GM12891 (cell line): ENCODE data around the gene SMYD3.

ENCODE experiments used
- POLR2AphosphoS5 ChIP-seq: IDR thresholded peaks from 2 replicates; pipeline ENCODE4 v1.6.1; 2011; ENCODE audit warnings: low read depth, low read length, control low read depth
- SPI1 ChIP-seq: IDR thresholded peaks from 2 replicates; pipeline ENCODE4 v1.6.1; 2011; ENCODE audit warnings: low read depth, low read length, control low read depth

DNA sequence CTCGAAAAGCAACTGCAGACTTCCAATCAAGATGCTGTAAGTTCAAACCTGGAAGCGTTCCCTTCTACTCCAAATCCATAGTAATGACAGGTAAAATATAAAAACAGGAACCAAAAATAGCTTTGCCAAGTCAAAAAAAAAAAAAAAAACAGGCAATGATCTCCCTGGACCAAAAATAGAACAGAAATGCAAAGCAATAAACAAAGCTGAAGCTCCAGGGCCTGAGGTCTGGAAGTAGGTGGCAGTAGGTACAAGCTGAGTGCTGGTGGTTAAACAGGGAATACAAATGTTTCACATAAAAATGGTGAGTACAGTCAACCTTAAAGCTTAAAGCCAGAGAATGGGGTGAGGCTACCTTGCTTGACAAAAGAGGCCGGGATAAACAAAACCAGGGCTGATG lies 610.8 kb downstream of the SMYD3 start:
- TF ChIP-seq POLR2AphosphoS5: no peak
- TF ChIP-seq SPI1: no peak
